Endodermal cell (in vitro differentiated cells): ENCODE data around the gene ADSL. TPM values are rescaled to one million over a fixed set of nuclear protein-coding genes. Genes with fewer than 3 reads are reported as not detected.

Source experiments
- DNase-seq: peaks from one replicate; pipeline ENCODE4 v3.0.0-alpha.2; 2017
- H3K27ac ChIP-seq: 2 replicates; pipeline ENCODE4 v1.5.1; 2013; ENCODE audit warnings: mild to moderate bottlenecking, low read depth, low read length, moderate library complexity
- H3K27me3 ChIP-seq: 2 replicates; pipeline ENCODE4 v1.6.1; 2013; ENCODE audit warnings: mild to moderate bottlenecking, low read length, moderate library complexity; ENCODE audit not compliant: insufficient read depth, control insufficient read depth, poor library complexity, severe bottlenecking
- H3K36me3 ChIP-seq: 2 replicates; pipeline ENCODE4 v1.7.0; 2013; ENCODE audit warnings: mild to moderate bottlenecking, low read length, moderate library complexity; ENCODE audit not compliant: control insufficient read depth, insufficient read depth
- H3K4me1 ChIP-seq: one replicate; pipeline ENCODE4 v1.7.0; 2013; ENCODE audit warnings: low read length; ENCODE audit not compliant: control insufficient read depth, insufficient read depth
- H3K4me3 ChIP-seq: 2 replicates; pipeline ENCODE4 v1.5.1; 2013; ENCODE audit warnings: mild to moderate bottlenecking, low read length, moderate library complexity
- H3K9ac ChIP-seq: 2 replicates; pipeline ENCODE4 v1.6.1; 2013; ENCODE audit warnings: mild to moderate bottlenecking, low read length, moderate library complexity; ENCODE audit not compliant: poor library complexity, severe bottlenecking; ENCODE audit errors: extremely low read depth
- H3K9me3 ChIP-seq: 2 replicates; pipeline ENCODE4 v1.6.1; 2013; ENCODE audit warnings: mild to moderate bottlenecking, low read length, moderate library complexity; ENCODE audit not compliant: control insufficient read depth
- H3K27ac Mint-ChIP-seq: 2 replicates; pipeline ENCODE4 v1.8.0; 2020; ENCODE audit warnings: mixed read lengths
- H3K27me3 Mint-ChIP-seq: 2 replicates; pipeline ENCODE4 v1.8.0; 2021; ENCODE audit warnings: mild to moderate bottlenecking, mixed read lengths; ENCODE audit not compliant: insufficient read depth
- H3K36me3 Mint-ChIP-seq: 2 replicates; pipeline ENCODE4 v1.8.0; 2020; ENCODE audit warnings: low read depth, mixed read lengths
- H3K4me1 Mint-ChIP-seq: 2 replicates; pipeline ENCODE4 v1.8.0; 2020; ENCODE audit warnings: mixed read lengths
- H3K4me3 Mint-ChIP-seq: 2 replicates; pipeline ENCODE4 v1.8.0; 2020; ENCODE audit warnings: mild to moderate bottlenecking, moderate library complexity, mixed read lengths
- H3K9me3 Mint-ChIP-seq: 2 replicates; pipeline ENCODE4 v1.8.0; 2020; ENCODE audit warnings: mild to moderate bottlenecking, mixed read lengths
- CTCF ChIP-seq: fragments of 200-600 bp; sonication (generic); conservative IDR thresholded peaks from 2 replicates; pipeline ENCODE4 v1.5.0; 2021; ENCODE audit warnings: antibody characterized with exemption, mild to moderate bottlenecking
- WGBS, 2 experiments: methylation state at CpG; one replicate each; pipeline versions ENCODE4 v1.1.5 to v1.1.7; 2013; ENCODE audit warnings: missing lambda C conversion rate in 2 of 2, mixed read lengths in 1 of 2; ENCODE audit not compliant: insufficient coverage in 1 of 2, insufficient read length in 1 of 2; 5-methylcytosine and 5-hydroxymethylcytosine counted together
- total RNA-seq, 2 donors: library from RNA; stranded (reverse); fragmentation: NEBNext Ultra II Directional in 1 of 2; extraction: Animal tissue kit (Norgen Biotek cat#: 25700) in 1 of 2; gene quantifications; 2 replicates in 1 of 2; 3 replicates in 1 of 2; pipeline ENCODE4 v1.2.1, GENCODE V29; 2021

The ADSL gene
- total RNA-seq, 2 donors from 2014 or later = 107 to 118 TPM

- Mint-ChIP-seq H3K36me3 (peaks cover 42% of the 10 kb centered on the region), H3K27ac (peak overlapping the region; percentile 39)
- 94 to 95% methylated on average over 22 to 36 of the region's 37 CpGs for WGBS, 2 experiments
Observed at GRCh38 chr22:40407021-40407761, 60.9 kb downstream of the ADSL start.

GRCh38 chr22:40407831-40408717, 61.8 kb downstream of the ADSL start:
- no peaks in the 10 kb centered on the region for H3K4me1 Mint-ChIP-seq
- Histone ChIP-seq H3K4me1 (no peaks in the 10 kb centered on the region), H3K36me3 (peaks cover 40% of the 10 kb centered on the region), H3K9me3 (no peaks in the 10 kb centered on the region), H3K9ac (no peak overlapping the region), H3K27ac (no peak overlapping the region), H3K27me3 (no peaks in the 10 kb centered on the region), H3K4me3 (no peak overlapping the region)
- no peaks in the 10 kb centered on the region for H3K9me3 Mint-ChIP-seq
- H3K4me3 Mint-ChIP-seq = no peak overlapping the region
- WGBS, 2 experiments = 91 to 92% methylated on average over 23 to 32 of the region's 32 CpGs
- H3K36me3 Mint-ChIP-seq = peaks cover 40% of the 10 kb centered on the region
- no peaks in the 10 kb centered on the region for H3K27me3 Mint-ChIP-seq
- no peak for TF ChIP-seq CTCF
- DNase-seq = no peak
- H3K27ac Mint-ChIP-seq = peak overlapping the region; percentile 39

More at GRCh38 chr22:40407021-40407761, 60.9 kb downstream of the ADSL start:
- Mint-ChIP-seq H3K4me3 (no peak overlapping the region), H3K4me1 (no peaks in the 10 kb centered on the region), H3K9me3 (no peaks in the 10 kb centered on the region), H3K27me3 (no peaks in the 10 kb centered on the region)
- TF ChIP-seq CTCF = no peak
- DNase-seq = no peak
- Histone ChIP-seq H3K4me3 (no peak overlapping the region), H3K4me1 (no peaks in the 10 kb centered on the region), H3K9ac (no peak overlapping the region), H3K27me3 (no peaks in the 10 kb centered on the region), H3K27ac (no peak overlapping the region), H3K9me3 (no peaks in the 10 kb centered on the region), H3K36me3 (peaks cover 45% of the 10 kb centered on the region)

- 95 to 98% methylated on average over 8 to 21 of the region's 21 CpGs for WGBS, 2 experiments
- no peak for DNase-seq
- peaks cover 36% of the 10 kb centered on the region for H3K36me3 Mint-ChIP-seq
- Histone ChIP-seq H3K36me3 (peaks cover 40% of the 10 kb centered on the region), H3K27me3 (no peaks in the 10 kb centered on the region), H3K9me3 (no peaks in the 10 kb centered on the region), H3K9ac (no peak overlapping the region), H3K4me3 (no peak overlapping the region), H3K27ac (no peak overlapping the region), H3K4me1 (no peaks in the 10 kb centered on the region)
- H3K4me1 Mint-ChIP-seq = no peaks in the 10 kb centered on the region
- no peak for TF ChIP-seq CTCF
- H3K4me3 Mint-ChIP-seq = no peak overlapping the region
- no peak overlapping the region for H3K27ac Mint-ChIP-seq
- H3K9me3 Mint-ChIP-seq = no peaks in the 10 kb centered on the region
- H3K27me3 Mint-ChIP-seq = no peaks in the 10 kb centered on the region
Observed at GRCh38 chr22:40408718-40409612, 62.7 kb downstream of the ADSL start.
